CD4-positive, alpha-beta T cell treated with Interleukin-2 at 100 ng/mL for 4 hours (primary cell): ENCODE data around the gene HACE1.
A peak's percentile ranks its signal among the peaks of the same experiment; 100 is the strongest.
"Not testable (repeated sequence)": the region's sequence is repeated elsewhere in the genome, so short reads cannot be mapped to it uniquely, and the experiment has no call there.

Experiments used
- DNase-seq: peaks from one replicate; pipeline ENCODE4 v3.0.0-alpha.2; 2020; ENCODE audit warnings: low spot score

HACE1 gene, protein sequence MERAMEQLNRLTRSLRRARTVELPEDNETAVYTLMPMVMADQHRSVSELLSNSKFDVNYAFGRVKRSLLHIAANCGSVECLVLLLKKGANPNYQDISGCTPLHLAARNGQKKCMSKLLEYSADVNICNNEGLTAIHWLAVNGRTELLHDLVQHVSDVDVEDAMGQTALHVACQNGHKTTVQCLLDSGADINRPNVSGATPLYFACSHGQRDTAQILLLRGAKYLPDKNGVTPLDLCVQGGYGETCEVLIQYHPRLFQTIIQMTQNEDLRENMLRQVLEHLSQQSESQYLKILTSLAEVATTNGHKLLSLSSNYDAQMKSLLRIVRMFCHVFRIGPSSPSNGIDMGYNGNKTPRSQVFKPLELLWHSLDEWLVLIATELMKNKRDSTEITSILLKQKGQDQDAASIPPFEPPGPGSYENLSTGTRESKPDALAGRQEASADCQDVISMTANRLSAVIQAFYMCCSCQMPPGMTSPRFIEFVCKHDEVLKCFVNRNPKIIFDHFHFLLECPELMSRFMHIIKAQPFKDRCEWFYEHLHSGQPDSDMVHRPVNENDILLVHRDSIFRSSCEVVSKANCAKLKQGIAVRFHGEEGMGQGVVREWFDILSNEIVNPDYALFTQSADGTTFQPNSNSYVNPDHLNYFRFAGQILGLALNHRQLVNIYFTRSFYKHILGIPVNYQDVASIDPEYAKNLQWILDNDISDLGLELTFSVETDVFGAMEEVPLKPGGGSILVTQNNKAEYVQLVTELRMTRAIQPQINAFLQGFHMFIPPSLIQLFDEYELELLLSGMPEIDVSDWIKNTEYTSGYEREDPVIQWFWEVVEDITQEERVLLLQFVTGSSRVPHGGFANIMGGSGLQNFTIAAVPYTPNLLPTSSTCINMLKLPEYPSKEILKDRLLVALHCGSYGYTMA

DNA sequence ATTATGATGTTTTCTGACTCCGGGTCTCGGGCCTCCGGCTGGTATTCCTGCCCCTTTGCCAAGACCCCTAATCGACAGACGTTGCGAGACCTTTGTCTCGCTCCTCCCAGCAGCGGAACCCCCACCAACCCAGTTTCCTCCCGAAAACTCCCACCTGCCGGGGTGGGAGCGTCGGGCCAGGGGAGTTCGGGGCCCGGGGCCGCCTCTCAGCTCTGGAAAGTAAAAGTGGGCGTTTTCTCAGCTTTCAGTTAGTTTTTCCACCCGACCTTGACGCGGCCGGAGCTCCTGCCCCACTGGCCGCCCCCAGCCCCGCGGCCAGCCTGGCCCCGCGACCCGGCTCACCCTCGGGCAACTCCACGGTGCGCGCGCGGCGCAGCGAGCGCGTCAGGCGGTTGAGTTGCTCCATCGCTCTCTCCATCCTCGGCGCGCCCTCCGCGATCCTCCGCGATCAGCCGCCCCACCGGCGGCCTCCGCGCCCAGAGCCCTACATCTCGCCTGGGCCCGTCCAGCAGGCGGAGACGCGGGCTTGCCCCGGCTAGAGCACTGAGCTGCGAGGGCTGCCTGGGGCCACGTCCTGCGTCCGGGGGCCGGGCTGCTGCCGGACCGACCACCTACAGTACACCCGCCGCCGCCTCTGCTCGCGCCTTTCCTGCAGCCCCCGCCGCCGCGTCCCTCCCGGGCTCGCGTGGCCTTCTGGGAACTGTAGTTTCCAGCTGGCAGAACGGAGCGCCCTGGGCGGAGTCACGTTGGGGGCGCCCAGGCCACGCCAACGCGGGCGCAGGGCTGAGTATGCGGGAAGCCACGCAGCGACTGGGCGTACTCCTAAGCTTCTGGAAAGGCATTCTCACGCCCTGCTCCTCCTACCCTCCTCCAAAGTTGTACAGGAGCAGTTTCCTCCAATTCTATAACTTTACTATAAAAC lies at the start of gene HACE1:
Gene HACE1, minus strand, starts transcription at position 695 of the 922 bp plus-strand sequence. Its CDS starts 277 bp downstream, at position 418.
- DNase-seq: peak; percentile 86

DNA sequence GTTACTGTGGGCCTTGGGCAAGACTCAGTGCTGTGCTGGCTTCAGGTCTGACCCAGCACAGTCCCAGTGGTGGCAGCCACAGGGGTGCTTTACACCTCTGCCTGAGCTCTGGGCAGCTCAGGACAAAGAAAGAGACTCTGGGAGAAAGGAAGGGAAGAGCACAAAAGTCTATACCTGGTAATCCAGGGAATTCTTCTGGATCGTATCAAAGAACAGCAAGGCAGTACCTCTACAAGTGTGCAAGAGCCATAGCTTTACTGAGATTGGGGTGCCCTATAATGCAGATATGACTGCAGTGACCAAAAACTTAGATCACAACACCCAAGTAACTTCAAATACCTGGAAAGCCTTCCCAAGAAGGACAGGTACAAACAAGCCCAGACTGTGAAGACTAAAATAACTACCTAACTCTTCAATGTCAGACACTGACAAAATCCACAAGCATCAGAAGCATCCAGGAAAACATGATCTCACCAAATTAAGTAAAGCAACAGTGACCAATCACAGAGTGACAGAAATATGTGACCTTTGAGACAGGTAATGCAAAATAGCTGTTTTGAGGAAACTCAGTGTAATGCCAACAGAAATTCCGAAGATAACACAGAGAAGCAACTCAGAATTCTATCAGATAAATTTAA lies 49.3 kb upstream of the HACE1 start:
- no peak for DNase-seq

DNA sequence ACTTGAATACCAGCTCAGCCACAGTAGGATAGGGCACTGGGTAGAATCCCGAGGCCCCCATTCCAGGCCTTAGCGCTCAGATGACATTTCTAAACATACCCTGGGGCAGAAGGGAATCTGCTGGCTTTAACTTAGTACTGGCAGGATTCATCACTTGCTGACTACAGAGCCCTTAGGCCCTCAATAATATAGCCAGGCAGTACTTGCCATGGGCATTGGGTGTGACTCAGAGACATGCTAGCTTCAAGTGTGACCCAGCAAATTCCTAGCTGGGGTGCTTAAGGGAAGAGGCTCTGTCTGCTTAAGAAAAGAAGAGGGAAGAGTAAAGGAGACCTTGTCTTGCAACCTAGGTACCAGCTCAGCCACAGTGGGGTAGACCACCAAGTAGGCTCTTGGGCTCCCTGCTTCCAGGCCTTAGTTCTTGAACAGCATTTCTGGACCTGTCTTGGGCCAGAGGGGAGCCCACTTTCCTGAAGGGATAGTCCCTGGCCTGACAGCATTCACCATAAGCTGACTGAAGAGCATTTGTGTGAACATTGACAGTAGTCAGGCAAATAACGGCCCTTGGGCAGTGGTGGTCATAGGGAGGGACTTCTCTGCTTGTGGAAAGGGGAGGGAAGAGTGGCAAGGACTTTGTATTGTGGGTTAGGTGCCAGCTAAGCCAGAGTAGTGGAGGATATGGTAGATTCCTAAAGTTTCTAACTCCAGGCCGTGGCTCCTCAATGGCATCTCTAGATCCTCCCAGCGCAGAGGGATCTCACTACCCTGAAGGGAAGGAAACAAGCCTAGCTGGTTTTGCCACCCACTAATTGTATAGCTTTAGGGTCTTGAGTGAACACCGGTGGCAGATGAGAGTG lies 48.5 kb upstream of the HACE1 start:
- no peak for DNase-seq

DNA sequence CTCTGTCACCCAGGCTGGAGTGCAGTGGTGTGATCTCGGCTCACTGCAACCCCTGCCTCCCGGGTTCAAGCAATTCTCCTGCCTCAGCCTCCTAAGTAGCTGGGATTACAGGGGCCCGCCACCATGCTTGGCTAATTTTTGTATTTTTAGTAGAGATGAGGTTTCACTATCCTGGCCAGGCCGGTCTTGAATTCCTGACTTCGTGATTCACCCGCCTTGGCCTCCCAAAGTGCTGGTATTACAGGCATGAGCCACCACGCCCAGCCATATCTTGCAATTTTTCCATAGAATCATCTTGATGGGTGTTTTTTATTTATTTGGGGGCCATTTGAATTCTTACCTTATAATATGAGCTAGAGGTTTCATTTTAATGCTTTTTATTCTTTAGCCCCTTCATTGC lies 39.2 kb upstream of the HACE1 start:
- not testable (repeated sequence) for DNase-seq

DNA sequence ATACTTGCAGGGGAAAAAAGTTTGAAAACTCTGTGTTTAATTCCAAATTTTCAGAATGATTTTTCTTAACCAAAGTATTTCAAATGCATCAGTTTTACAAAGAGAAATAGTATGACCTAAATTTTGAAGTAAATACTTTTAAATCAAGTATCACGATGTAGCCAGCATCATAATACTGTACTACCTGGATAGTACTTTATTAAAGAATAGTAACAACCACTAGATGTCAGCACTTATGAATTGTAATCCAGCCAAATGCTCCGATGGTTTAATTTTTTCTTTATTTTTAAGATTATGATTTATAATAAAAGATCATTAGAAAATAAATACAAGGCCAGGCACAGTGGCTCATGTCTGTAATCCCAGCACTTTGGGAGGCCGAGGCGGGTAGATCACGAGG lies 37.2 kb upstream of the HACE1 start:
- no peak for DNase-seq

DNA sequence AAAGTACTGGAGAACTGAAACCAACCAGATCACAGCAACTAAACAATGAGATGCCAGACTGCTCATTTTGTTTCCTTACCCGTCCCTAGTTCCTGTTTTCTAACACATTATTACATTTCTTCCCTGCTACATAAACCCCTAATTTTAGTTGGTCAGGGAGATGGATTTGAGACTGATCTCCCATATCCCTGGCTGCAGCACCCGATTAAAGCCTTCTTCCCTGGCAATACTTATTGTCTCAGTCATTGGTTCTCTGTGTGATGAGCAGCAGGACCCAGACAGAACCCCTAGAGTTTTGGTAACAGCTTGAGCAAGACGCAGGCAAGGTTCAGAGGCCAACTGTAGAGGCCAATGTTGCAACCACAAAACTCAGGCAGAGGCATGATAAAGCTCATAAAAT lies 28.3 kb upstream of the HACE1 start:
- DNase-seq: no peak

DNA sequence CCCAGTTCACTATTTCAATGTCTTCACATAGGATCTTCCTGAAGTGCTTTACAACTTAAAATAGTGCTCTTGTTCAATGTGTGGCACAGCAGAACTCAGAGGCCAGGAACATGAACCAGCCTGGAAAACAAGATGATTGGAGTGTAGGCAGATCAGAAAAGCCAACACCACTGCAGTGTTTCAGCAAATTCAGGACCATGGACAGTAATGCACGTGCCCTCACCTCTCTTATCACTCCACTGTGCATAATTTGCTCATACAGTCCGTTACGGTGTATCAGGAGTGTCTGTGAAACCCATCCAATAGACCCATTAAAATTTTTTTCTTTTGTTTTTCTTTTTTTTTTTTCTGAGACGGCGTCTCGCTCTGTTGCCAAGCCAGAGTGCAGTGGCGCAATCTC lies 27.6 kb upstream of the HACE1 start:
- DNase-seq: no peak

DNA sequence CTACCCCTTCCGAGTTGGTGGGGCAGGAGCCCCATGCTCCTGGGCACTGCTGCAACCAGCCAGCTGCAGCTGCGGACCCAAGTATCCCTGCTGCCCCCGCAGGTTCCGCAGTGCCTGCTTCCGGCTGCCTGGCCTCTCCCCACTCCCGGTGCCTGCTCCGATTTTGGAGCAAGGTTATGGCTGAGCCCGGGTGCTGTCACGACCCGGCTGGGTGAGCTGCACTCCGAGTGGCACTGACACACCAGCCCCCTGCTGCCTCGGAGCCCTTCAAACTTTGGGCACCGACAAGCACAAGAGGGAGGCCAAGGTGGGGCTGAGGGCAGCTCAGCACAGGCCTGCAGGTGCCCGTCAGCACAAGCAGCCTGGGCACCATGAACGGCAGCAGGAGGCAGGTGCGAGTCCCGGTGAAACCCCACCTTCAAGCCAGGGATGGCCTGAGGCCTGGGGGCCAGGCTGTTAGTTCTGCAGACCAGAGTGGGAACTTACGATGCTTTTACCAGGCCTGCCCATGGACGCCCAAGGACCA lies 25.9 kb upstream of the HACE1 start:
- no peak for DNase-seq

DNA sequence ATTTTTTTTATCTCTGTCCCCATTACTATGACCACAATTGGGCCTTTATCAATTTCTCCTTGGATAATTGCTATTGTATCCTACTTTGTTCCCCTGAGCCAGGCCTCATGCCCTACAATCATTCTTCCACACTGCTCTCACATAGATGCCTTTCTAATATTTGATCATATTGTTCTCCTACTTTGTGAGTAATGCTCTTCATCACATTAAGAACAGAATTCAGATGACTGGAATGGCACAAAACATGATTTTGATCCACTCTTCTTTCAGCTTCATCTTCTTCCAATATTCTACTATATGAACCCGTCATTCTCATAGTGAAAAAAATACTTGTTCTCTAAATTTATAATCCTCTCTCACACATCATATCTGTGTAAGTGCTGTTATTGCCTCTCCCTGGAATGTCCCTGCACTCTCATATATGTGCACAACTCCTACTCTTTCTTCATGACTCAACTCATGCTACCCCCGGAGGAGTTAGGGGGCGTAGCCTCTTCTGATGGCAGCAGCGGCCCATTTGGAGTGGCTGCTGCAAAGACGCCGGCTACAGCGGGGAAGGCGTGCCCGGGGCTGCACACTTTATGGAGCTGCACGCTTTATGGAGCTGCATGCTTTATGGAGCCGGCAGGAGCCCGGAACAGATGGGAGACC lies 25.3 kb upstream of the HACE1 start:
- no peak for DNase-seq

DNA sequence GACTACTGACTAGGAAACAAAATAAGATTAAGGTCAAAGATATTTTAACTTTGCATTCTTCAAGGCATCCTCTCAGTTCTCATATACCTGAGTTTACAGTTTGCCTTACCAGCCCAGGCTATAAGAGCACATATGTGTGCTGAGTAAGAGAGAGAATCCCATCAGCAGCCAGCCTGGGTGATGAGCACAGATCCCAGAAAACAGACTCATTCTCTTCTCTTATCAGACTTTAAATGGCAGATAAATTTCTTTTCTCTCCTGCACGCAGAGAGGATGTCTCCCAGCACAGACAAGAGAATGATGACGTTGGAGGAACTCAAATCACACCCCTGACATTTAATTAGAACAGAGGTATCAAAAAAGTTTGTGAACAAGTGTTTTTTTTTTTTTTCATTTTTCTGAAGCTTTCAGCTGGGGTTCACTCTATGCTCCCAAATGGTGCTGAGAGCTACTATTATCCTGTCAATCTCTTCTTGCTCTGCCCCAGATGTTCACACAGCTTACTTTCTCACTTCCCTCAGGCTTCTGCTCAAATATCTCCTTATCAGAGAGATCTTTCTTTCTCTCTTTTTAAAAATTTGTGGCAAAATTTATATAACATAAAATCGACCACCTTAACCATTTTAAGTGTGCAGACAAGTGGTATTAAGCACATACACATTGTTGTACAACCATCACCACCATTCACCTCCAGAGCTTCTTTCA lies 22.4 kb upstream of the HACE1 start:
- DNase-seq: no peak

DNA sequence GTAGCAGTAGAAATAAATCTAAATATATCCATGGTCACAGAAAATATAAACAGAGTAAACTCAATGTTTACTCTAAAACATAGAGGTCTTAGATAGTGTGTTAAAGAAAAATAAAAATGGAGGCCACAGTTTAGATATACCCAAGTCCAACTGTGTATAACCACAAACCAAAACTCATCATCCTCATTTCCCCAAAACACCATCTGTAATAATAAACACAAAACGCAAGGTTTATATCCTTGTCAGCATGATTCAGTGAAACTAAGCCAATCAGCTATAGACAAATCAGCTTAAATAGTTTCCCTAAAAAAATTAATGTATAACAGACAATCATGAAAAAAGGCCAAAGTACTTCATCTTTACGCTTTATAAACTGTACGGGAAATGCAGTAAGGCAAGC lies 2.7 kb upstream of the HACE1 start:
- DNase-seq: no peak

DNA sequence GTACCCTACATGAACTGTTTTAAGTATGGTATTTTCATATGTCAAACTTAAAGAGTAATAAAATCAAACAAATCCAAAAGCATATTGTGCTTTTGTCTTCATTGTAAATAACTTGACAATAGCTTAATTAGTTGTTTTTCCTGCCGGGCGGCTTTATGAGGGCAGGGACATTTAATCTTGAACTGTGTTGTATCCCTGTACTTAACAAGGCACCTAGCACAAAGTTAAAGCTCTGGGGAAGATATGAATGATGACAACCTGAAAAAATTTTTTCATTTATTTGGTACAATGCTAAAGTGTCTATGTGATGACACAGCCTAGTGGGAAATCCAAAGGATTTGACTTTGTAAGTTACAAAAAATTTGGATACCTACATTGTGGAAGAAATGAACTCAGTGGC lies 502 bp upstream of the HACE1 start:
- no peak for DNase-seq

DNA sequence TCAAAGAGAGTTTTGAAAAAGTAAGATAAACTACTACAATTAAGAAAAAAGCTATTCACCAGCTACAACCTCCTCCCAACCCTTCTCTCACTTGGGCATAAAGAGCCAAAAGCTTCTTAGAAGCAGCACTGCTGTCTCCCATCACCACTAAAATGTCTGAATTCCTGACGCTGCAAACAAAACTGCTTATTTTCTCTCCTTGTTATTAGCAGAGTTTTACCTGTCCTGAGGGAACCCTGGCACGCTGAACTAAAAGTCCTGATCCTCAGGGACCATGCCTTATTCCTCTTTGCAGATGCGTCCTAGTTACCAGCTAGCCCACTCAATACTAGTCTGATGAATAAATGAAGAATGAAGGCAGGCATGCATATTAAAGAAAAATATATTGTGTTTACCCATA lies 1.1 kb downstream of the HACE1 start:
- DNase-seq: no peak

DNA sequence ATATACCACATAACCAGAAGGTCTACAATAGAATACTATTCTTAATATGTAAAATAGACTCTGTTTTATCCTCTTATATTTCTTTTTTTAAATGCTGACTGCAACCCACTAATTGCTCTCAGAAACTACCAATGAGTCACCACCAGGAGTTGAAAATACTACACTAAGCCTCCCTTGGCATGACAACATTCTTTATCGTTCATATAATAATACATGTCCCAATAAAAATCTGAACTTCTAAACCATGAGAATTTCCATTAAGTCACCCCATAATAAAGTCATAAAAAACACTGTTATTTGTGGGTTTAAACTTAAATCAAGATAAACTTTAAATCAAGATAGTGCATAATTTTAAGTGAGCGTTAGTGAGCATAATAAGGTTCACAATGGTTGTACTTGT lies 4.2 kb downstream of the HACE1 start:
- DNase-seq: no peak

DNA sequence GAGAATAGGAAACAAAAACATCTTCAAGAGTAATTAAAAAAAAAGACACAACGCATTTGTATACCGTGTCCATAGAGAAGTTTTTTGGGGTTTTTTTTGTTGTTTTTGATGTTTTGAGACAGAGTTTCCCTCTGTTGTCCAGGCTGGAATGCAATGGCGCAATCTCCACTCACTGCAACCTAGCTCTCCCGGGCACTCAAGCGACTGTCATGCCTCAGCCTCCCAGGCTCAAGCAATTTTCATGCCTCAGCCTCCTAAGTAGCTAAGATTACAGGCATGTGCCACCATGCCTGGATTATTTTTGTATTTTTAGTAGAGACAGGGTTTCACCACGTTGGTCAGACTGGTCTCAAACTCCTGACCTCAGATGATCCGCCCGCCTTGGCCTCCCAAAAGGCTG lies 12.0 kb downstream of the HACE1 start:
- DNase-seq: not testable (repeated sequence)

DNA sequence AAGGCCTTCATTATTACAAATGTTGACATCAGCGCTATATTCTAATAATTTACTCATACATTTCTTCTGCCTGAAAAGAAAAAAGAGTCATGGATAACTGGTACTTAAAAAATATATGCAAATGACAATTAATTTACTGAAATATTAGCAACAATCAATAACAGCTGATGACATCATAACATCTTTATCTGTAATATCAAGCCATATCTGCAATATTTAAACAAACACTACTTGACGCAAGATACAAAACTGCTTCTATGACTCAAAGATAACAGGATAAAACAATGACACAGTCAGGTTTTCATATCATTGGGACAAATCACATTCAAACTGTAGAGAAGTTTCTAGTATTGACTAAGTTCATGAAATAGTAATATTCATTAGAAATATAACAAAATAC lies 16.5 kb downstream of the HACE1 start:
- DNase-seq: no peak

DNA sequence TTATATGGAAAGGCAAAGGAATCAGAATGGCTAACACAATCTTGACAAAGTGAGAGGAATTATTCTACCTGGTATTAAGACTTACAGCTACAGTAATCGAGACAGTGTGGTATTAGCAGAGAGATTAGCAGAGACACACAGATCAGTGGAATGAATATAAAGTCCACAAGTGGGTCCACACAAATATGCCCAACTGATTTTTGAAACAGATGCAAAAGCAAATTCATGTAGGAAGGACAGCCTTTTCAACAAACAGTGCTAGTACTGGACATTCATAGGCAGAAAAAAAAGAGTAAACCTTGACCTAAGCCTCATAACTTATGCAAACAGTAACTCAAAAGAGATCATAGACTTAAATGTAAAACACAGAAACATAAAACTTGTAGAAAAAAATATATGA lies 22.6 kb downstream of the HACE1 start:
- no peak for DNase-seq

DNA sequence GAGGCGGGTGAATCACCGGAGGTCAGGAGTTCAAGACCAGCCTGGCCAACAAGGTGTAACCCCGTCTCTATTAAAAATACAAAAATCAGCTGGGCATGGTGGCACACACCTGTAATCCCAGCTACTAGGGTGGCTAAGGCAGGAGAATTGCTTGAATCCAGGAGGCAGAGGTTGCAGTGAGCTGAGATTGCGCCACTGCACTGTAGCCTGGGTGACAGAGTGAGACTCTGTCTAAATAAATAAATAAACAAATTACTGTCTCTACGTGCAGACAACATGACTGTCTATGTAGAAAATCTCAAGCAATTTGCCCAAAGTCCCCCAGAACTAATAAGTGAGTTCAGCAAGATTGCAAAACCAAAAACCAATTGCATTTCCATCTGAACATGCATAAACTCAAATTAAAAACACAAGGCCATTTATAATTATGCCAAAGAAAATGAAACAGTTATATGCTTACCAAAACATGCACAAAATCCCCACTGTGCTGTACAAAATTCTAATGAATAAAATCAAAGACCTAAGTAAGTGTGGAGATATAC lies 23.2 kb downstream of the HACE1 start:
- DNase-seq: not testable (repeated sequence)

DNA sequence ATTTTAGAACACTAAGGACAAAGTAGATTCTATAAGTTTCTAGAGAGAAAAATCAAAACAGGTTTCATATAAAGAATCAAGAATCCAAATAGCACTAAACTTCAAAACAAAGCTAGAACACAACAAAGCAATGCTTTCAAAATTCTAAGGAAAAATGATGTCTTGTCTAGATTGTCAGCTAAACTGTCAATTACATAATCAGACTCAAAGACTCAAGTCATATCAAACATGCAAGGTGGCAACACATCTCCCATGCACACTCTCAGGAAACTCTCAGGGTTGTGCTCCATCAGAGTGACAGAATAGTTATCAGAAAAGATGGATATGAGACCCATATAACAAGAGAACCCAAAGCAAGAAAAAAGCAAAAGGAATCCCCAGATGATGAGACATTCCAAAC lies 23.9 kb downstream of the HACE1 start:
- DNase-seq: no peak
